Measurements from ENCODE around the gene TRIM41. TPM values are rescaled to one million over a fixed set of nuclear protein-coding genes. Genes with fewer than 3 reads are reported as not detected.

TRIM41 gene
- total and polyA plus RNA-seq, 2 of the 13 experiments (the other 11 are each of a cell fraction or from before 2014, with no cell fraction given): 10.2 to 16.7 TPM

DNA sequence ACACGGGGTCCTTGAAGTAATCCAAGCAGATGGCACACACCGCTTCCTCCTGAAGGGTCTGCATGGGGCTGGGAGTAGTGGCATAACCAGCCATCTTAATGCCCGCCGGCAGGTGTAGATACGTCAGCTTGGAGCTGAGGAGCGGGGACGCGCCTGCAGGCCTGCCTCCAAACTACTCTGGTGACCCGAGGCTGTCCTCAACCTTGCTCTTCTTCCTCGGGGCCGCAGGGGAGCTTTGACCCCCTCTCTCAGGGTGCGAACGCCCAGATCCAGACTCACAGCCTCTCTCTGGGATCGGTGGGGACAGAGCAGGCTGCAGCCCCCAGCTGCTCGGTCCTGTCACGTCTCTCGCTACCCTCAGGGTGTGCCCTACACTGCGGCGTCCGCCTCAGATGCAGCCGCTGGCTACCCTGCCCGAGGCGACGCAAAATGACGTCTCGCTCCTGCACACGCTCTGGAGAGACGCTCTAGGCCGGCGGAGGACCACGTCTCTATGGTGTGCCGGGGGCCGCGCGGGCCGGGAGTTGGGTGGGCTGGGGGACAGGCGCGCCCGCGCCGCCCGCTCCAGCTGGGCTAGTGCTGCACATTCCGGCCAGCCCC, 37.7 kb downstream of the TRIM41 start, which contains the start of gene TRIM52 (continued):
- TF ChIP-seq, protein P1, sequence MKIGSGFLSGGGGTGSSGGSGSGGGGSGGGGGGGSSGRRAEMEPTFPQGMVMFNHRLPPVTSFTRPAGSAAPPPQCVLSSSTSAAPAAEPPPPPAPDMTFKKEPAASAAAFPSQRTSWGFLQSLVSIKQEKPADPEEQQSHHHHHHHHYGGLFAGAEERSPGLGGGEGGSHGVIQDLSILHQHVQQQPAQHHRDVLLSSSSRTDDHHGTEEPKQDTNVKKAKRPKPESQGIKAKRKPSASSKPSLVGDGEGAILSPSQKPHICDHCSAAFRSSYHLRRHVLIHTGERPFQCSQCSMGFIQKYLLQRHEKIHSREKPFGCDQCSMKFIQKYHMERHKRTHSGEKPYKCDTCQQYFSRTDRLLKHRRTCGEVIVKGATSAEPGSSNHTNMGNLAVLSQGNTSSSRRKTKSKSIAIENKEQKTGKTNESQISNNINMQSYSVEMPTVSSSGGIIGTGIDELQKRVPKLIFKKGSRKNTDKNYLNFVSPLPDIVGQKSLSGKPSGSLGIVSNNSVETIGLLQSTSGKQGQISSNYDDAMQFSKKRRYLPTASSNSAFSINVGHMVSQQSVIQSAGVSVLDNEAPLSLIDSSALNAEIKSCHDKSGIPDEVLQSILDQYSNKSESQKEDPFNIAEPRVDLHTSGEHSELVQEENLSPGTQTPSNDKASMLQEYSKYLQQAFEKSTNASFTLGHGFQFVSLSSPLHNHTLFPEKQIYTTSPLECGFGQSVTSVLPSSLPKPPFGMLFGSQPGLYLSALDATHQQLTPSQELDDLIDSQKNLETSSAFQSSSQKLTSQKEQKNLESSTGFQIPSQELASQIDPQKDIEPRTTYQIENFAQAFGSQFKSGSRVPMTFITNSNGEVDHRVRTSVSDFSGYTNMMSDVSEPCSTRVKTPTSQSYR (CRISPR knock-in tag; IDR thresholded peaks at IDR 0.05; ENCODE audit: borderline replicate concordance): 0 out of 2 replicates have a peak, but pooled peaks have one; percentile 32
- TF ChIP-seq MAFK (conservative IDR thresholded peaks at IDR 0.05 in 1 of 2, IDR thresholded peaks at IDR 0.05 in 1 of 2; ENCODE audit: low read length in 2 of 2): no peak
- TF ChIP-seq GFI1 (CRISPR knock-in tag; IDR thresholded peaks at IDR 0.05; ENCODE audit: borderline replicate concordance): no peak; the same call in 1 of the 2 replicates
- TF ChIP-seq SIN3B (IDR thresholded peaks at IDR 0.05; ENCODE audit: low read length): peak; percentile 65; the same call in 1 of the 2 replicates
- TF ChIP-seq, protein P2, sequence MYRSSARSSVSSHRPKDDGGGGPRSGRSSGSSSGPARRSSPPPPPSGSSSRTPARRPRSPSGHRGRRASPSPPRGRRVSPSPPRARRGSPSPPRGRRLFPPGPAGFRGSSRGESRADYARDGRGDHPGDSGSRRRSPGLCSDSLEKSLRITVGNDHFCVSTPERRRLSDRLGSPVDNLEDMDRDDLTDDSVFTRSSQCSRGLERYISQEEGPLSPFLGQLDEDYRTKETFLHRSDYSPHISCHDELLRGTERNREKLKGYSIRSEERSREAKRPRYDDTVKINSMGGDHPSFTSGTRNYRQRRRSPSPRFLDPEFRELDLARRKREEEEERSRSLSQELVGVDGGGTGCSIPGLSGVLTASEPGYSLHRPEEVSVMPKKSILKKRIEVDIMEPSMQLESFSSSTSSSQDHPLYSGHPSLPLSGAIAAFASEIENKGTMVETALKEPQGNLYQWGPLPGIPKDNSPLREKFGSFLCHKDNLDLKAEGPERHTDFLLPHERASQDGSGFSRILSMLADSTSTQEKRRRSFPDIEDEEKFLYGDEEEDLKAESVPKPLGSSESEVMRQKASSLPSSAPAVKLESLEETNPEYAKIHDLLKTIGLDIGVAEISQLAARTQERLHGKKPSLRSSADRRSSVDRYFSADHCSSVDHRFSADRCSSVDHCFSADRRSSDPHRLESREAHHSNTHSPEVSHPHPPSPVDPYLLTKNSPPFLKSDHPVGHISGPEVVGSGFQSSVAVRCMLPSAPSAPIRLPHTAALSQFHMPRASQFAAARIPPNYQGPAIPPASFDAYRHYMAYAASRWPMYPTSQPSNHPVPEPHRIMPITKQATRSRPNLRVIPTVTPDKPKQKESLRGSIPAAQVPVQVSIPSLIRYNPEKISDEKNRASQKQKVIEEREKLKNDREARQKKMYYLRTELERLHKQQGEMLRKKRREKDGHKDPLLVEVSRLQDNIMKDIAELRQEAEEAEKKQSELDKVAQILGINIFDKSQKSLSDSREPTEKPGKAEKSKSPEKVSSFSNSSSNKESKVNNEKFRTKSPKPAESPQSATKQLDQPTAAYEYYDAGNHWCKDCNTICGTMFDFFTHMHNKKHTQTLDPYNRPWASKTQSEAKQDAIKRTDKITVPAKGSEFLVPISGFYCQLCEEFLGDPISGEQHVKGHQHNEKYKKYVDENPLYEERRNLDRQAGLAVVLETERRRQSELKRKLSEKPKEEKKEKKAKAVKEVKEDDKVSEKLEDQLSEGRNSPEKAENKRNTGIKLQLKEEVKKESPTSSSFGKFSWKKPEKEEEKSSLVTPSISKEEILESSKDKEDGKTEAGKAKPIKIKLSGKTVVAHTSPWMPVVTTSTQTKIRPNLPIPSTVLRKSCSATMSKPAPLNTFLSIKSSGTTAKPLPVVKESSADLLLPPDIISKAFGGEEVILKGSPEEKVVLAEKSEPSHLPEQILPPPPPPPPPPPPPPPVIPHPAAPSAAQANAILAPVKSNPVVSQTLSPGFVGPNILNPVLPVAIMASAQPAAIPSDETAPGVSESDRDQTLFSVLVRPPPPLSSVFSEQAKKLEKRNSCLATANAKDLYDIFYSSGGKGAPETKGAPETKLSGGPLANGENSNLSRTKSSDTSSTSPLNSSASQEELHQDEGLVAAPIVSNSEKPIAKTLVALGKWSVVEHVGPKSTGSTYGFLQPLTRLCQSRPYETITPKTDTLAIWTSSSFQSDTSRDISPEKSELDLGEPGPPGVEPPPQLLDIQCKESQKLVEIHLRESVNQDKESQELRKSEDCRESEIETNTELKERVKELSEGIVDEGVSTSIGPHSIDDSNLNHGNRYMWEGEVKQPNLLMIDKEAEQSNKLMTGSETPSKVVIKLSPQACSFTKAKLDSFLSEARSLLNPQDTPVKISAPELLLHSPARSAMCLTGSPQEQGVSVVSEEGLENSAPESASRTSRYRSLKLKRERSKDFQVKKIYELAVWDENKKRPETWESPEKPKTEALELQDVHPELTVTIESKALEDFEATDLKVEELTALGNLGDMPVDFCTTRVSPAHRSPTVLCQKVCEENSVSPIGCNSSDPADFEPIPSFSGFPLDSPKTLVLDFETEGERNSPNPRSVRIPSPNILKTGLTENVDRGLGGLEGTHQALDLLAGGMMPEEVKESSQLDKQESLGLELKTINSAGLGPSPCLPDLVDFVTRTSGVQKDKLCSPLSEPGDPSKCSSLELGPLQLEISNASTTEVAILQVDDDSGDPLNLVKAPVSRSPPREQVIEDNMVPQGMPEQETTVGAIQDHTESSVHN (CRISPR knock-in tag; IDR thresholded peaks at IDR 0.05): no peak
- TF ChIP-seq HNF4G (IDR thresholded peaks at IDR 0.05; ENCODE audit: borderline replicate concordance, low read depth, low read length): no peak
- TF ChIP-seq HNF4G (CRISPR knock-in tag; IDR thresholded peaks at IDR 0.05; ENCODE audit: borderline replicate concordance, low read depth): no peak
- TF ChIP-seq MBD4 (IDR thresholded peaks at IDR 0.05; ENCODE audit: borderline replicate concordance, low read length): no peak
- peak; percentile 46 for TF ChIP-seq ZNF274 (CRISPR knock-in tag; IDR thresholded peaks at IDR 0.05)
- no peak; the same call in 1 of the 2 replicates for TF ChIP-seq JDP2 (CRISPR knock-in tag; IDR thresholded peaks at IDR 0.05; ENCODE audit: borderline replicate concordance)
- TF ChIP-seq MNT (IDR thresholded peaks at IDR 0.05): peak; percentile 37
- TF ChIP-seq FOXM1 (CRISPR knock-in tag; IDR thresholded peaks at IDR 0.05): no peak
- no peak; the same call in 1 of the 2 replicates for TF ChIP-seq ZNF20 (CRISPR knock-in tag; IDR thresholded peaks at IDR 0.05)
- TF ChIP-seq REL (CRISPR knock-in tag; conservative IDR thresholded peaks at IDR 0.05): no peak
- no peak; the same call in 1 of the 2 replicates for TF ChIP-seq SMAD3 (CRISPR knock-in tag; IDR thresholded peaks at IDR 0.05)
- no peak for TF ChIP-seq ELK4 (CRISPR knock-in tag; IDR thresholded peaks at IDR 0.05; ENCODE audit: borderline replicate concordance)
